ENCODE results near the gene MYL11. TPM values are rescaled to one million over a fixed set of nuclear protein-coding genes. Genes with fewer than 3 reads are reported as not detected.

Gene MYL11
- polyA plus RNA-seq, 2 of the 4 experiments (the other 2 are of a cell fraction) = 0.46 TPM; not detected in 1

GRCh38 chr16:30414159-30414558 is 39.6 kb downstream of the MYL11 start (continued):
- TF ChIP-seq E2F6 (IDR thresholded peaks at IDR 0.05; ENCODE audit: borderline replicate concordance, low read depth) (no peak), POLR2AphosphoS2 (conservative IDR thresholded peaks at IDR 0.05; ENCODE audit: low read length) (no peak)

- FAIRE-seq = no peak
- ChIA-PET CTCF (interaction anchor here (1.1 to 2.2 kb wide), 3 partner anchors 14 to 26 kb away, joined by 3 to 10 read pairs (median 10); partner anchors contain the start of genes DCTPP1 and ZNF48), POLR2A (interaction anchor here (1.1 kb wide), 1 partner anchor 9 kb away, joined by 3 read pairs; the partner anchor contains the start of gene ZNF771)
- TF ChIP-seq ZC3H11A (IDR thresholded peaks at IDR 0.05) (no peak), JUN (IDR thresholded peaks at IDR 0.05) (no peak), RCOR1 (IDR thresholded peaks at IDR 0.05; ENCODE audit: low read depth, low read length) (no peak), PBX3 (IDR thresholded peaks at IDR 0.05) (no peak), POLR2A (IDR thresholded peaks at IDR 0.05; ENCODE audit: low read length) (no peak), HES2 (IDR thresholded peaks at IDR 0.05) (no peak)
- DNase-seq (ENCODE audit: low read depth in 1 of 2, low spot score in 1 of 2) = no peak
- H3K4me3 ChIP-seq = no peak overlapping the region
- H3K4me1 ChIP-seq = peaks cover 21% of the 10 kb centered on the region; the same call in 2 of the 3 replicates
- no peak for ATAC-seq
- 92% methylated on average over 4 of the region's 4 CpGs for WGBS (ENCODE audit: missing lambda C conversion rate)
- no peak overlapping the region for H3K4me2 ChIP-seq
- no peak overlapping the region for H3K27ac ChIP-seq
- no peaks in the 10 kb centered on the region for H3K9me3 ChIP-seq
Observed at GRCh38 chr16:30416047-30416603, 41.5 kb downstream of the MYL11 start.

- peak overlapping the region; percentile 85 for H3K4me2 ChIP-seq
- ATAC-seq (peak in 1 of 2 experiments; percentile 30; a peak in 2 of 6 replicates), DNase-seq (ENCODE audit: low read depth in 1 of 2, low spot score in 1 of 2) (no peak), FAIRE-seq (no peak)
- peak overlapping the region; percentile 89 to 91 for H3K27ac ChIP-seq
- 69% methylated on average over 18 of the region's 18 CpGs for WGBS (ENCODE audit: missing lambda C conversion rate)
- H3K4me1 ChIP-seq = peaks cover 21% of the 10 kb centered on the region; the same call in 2 of the 3 replicates
- POLR2A ChIA-PET = interaction anchor here (0.6 to 1.9 kb wide), 15 partner anchors 7 to 627 kb away, joined by 3 to 23 read pairs (median 4); partner anchors contain the start of genes ALDOA, CD2BP2, DCTPP1 and TBX6
- H3K9me3 ChIP-seq = no peaks in the 10 kb centered on the region
- CTCF ChIA-PET = interaction anchor here (0.9 to 5.3 kb wide), 8 partner anchors 7 to 33 kb away, joined by 3 to 68 read pairs (median 9); partner anchors contain the start of genes DCTPP1, ZNF48 and ZNF771
- TF ChIP-seq USF2 (IDR thresholded peaks at IDR 0.05) (no peak), SMC3 (IDR thresholded peaks at IDR 0.05) (no peak), JUN (IDR thresholded peaks at IDR 0.05) (no peak), HEYL (CRISPR knock-in tag; IDR thresholded peaks at IDR 0.05) (no peak), ZC3H11A (IDR thresholded peaks at IDR 0.05) (no peak), HDAC2 (IDR thresholded peaks at IDR 0.05) (no peak)
- peak overlapping the region; percentile 66 for H3K4me3 ChIP-seq
Observed at GRCh38 chr16:30416624-30417528, 42.3 kb downstream of the MYL11 start.

- ChIA-PET CTCF (interaction anchor here (0.9 to 5.3 kb wide), 13 partner anchors 8 to 325 kb away, joined by 3 to 68 read pairs (median 4); partner anchors contain the start of genes DCTPP1, ZNF48 and ZNF771), POLR2A (interaction anchor here (0.6 to 1.9 kb wide), 19 partner anchors 8 to 628 kb away, joined by 3 to 23 read pairs (median 4); partner anchors contain the start of genes ALDOA, CD2BP2, DCTPP1 and TBX6)
- H3K27ac ChIP-seq = peak overlapping the region; percentile 89 to 91
- no peaks in the 10 kb centered on the region for H3K9me3 ChIP-seq
- DNase-seq (ENCODE audit: low read depth in 1 of 2, low spot score in 1 of 2) (peak; percentile 80 to 98), ATAC-seq (peak; percentile 90 to 94), FAIRE-seq (no peak)
- peaks cover 20% of the 10 kb centered on the region; the same call in 2 of the 3 replicates for H3K4me1 ChIP-seq
- H3K4me2 ChIP-seq = peak overlapping the region; percentile 85
- peak overlapping the region; percentile 66 for H3K4me3 ChIP-seq
- 0% methylated on average over 5 of the region's 140 CpGs for WGBS (ENCODE audit: missing lambda C conversion rate)
- TF ChIP-seq GATA3 (IDR thresholded peaks at IDR 0.05; ENCODE audit: borderline replicate concordance) (peak; percentile 38; the same call in 1 of the 2 replicates), HOXB5 (CRISPR knock-in tag; IDR thresholded peaks at IDR 0.05) (peak; percentile 77; the same call in 1 of the 2 replicates), CHD2 (IDR thresholded peaks at IDR 0.05; ENCODE audit: low read length, partially characterized antibody) (no peak), RARB (CRISPR knock-in tag; IDR thresholded peaks at IDR 0.05) (no peak), FOSL2 (IDR thresholded peaks at IDR 0.05) (no peak), FOSL2 (CRISPR knock-in tag; IDR thresholded peaks at IDR 0.05) (no peak), E2F6 (IDR thresholded peaks at IDR 0.05; ENCODE audit: borderline replicate concordance, low read depth) (peak; percentile 64), CBX8 (IDR thresholded peaks at IDR 0.05) (no peak), HEYL (CRISPR knock-in tag; IDR thresholded peaks at IDR 0.05) (no peak), JUNB (IDR thresholded peaks at IDR 0.05) (no peak), NFE2L2 (conservative IDR thresholded peaks at IDR 0.05; ENCODE audit: low read length) (no peak), HDAC2 (IDR thresholded peaks at IDR 0.05) (no peak), KDM5A (IDR thresholded peaks at IDR 0.05) (no peak), ZSCAN20 (CRISPR knock-in tag; IDR thresholded peaks at IDR 0.05) (no peak), EP300 (IDR thresholded peaks at IDR 0.05) (no peak), HES2 (IDR thresholded peaks at IDR 0.05) (no peak), MAZ (IDR thresholded peaks at IDR 0.05; ENCODE audit: borderline replicate concordance, low read depth, low read length) (no peak)
Observed at GRCh38 chr16:30417529-30418349, 43.1 kb downstream of the MYL11 start.
